Measurements from ENCODE around the gene LMBR1.
"Not testable (repeated sequence)": the region's sequence is repeated elsewhere in the genome, so short reads cannot be mapped to it uniquely, and the experiment has no call there.

The LMBR1 gene, protein sequence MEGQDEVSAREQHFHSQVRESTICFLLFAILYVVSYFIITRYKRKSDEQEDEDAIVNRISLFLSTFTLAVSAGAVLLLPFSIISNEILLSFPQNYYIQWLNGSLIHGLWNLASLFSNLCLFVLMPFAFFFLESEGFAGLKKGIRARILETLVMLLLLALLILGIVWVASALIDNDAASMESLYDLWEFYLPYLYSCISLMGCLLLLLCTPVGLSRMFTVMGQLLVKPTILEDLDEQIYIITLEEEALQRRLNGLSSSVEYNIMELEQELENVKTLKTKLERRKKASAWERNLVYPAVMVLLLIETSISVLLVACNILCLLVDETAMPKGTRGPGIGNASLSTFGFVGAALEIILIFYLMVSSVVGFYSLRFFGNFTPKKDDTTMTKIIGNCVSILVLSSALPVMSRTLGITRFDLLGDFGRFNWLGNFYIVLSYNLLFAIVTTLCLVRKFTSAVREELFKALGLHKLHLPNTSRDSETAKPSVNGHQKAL

DNA sequence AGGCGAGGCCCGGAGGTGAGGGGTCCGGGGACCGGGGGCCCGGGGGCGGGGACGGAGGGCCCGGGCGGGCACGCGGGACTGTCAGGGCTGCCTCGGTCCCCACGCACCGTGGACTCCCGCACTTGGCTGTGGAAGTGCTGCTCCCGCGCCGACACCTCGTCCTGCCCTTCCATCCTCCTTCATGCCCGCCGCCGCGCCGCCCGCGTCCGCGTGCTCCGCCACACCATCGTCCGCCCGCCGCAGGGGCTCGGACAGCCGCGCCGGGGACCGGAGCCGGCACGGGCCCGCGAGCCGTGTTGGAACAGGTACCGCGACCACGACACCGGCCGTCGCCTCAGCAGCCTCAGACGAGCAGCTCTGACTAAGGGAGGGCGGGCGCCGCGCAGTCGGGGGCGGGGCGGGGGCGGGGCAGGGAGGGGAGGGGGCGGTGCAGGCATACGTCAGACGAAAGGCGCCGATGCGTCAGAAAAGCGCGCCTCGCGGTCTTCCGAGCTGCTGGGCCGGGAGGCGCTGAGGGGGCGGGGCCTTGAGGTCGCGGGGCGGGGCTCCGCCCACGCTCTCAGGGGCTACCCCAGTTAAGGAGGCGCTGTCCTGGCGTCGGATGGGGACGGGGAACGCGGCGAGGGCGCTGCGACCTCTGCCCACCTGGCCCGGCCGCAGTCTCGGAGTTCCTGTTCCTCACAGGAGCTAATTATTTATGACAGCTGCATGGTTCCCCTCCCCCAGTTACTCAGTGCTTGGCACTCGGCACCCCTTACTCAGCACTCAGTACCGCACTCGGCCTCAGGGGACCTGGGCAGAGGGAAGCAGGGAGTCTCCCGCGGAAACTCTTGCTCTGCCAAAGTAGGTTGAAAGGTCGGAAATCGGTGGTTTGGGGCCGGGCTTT, at the start of gene LMBR1:
Gene LMBR1 (minus strand): TSS at position 363 of the 886 bp plus-strand sequence. CDS start 190 bp downstream, at position 173.
- DNase-seq: peak; percentile 96

DNA sequence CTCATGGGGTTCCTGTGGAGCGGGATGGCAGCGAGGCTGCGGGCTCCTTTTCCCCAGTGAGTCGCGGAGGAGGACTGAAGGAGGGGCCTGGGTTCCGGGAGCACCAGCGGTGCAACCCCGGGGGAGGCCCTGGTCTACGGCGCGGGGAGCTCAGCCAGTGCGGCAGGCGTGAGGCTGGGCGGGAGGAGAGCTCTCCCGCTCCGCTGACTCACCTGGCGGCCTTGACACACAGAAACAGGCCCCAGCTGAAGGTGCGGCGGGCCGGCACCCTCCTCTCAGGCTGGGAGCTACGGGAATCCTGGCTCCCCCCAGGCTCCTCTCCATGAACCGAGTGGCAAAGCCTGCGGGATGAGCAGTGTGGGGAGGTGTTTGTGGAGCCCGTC, 49.7 kb upstream of the LMBR1 start:
- no peak for DNase-seq

DNA sequence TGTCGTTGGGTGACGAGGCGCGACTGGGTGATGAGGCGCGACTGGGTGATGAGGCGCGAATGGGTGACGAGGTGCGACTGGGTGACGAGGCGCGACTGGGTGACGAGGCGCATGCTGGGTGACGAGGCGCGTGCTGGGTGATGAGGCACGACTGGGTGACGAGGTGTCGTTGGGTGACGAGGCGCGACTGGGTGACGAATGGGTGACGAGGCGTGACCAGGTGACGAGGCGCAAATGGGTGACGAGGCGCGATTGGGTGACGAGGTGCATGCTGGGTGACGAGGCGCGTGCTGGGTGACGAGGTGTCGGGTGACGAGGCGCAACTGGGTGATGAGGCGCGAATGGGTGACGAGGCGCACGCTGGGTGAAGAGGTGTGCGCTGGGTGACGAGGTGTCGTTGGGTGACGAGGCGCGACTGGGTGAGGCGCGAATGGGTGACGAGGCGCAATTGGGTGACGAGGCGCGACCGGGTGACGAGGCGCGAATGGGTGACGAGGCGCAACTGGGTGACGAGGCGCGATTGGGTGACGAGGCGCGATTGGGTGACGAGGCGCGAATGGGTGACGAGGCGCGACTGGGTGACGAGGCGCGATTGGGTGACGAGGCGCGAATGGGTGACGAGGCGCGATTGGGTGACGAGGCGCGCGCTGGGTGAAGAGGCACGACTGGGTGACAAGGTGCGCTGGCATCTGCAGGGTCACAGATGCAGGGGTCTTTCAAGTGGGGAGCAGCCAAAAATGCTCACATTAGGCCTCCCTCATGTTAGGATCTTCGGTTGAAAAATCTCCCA, 48.6 kb upstream of the LMBR1 start:
- no peak for DNase-seq

DNA sequence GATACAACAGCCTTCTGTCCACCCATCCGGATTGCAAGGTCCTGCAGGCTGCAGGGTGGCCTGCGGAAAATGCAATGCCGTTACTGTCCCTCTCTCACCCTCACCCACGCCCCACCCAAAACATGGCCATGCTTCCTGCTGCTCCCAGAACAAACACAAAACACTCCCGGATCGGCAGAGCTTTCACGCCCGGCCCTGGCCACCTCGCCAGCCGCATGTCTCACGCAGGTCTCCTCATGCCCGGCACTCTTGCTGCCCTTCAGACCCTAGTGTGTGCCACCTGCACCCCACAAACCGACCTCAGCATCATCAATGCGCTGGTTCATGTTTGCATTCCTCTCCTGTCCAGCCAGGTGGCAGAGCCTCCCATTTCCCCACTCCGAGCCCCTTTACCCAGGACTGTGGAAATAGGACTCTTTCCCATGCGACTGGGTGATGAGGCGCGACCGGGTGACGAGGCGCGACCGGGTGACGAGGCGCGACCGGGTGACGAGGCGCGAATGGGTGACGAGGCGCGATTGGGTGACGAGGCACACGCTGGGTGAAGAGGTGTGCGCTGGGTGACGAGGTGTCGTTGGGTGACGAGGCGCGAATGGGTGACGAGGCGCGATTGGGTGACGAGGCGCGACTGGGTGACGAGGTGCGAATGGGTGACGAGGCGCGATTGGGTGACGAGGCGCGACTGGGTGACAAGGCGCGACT, 47.6 kb upstream of the LMBR1 start:
- DNase-seq: no peak

DNA sequence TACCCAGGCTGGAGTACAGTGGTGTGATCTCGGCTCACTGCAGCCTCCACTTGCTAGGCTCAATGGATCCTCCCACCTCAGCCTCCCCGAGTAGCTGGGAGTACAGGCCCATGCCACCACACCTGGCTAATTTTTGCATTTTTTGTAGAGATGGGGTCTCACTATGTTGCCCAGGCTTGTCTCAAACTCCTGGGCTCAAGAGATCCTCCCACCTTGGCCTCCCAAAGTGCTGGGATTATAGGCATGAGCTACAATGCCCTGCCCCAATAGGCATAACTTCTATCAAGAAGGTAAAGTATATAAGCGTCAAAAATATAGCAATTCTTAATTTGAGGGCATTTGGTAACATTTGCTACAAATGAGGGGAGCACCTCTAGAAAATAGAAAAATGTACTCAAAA, 43.8 kb upstream of the LMBR1 start:
- DNase-seq: not testable (repeated sequence)

DNA sequence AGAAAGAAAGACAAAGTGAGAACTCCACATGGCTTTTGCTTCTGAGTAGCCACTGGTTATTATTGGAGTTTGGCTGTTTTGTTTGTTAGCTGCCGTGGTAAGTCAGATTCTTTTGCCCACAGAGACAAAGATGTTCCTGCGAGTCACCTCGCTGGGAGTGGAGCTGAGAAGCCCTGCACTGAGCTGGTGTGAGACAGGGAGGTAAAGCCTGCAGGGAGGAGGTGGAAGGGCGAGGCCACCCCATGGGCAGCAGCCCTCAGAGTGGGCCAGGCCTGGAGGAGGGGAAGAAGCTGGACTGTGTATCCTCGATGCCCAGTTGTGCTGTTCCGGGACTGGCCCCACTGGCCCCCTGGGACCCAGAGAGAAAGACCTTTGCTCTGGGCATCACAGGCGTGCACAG, 42.3 kb upstream of the LMBR1 start:
- DNase-seq: no peak

DNA sequence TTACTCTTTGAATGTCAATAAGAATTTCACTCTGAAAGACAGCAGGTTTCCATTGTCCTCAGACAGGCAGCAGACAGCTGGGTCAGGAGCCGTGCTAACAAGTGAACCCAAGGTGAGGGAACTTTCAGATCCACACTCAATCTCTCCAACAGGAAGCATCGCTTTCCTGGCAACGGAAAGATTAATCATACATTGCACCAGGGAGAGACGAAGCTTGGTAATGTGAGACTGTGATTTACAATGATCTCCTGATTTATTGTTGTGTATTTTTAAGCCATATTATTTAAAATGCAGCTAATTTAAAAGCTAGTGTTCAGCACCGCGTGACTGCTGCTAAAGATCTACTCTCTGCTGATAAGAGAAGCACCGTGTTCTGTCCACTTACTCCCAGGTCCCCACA, 39.0 kb upstream of the LMBR1 start:
- no peak for DNase-seq

DNA sequence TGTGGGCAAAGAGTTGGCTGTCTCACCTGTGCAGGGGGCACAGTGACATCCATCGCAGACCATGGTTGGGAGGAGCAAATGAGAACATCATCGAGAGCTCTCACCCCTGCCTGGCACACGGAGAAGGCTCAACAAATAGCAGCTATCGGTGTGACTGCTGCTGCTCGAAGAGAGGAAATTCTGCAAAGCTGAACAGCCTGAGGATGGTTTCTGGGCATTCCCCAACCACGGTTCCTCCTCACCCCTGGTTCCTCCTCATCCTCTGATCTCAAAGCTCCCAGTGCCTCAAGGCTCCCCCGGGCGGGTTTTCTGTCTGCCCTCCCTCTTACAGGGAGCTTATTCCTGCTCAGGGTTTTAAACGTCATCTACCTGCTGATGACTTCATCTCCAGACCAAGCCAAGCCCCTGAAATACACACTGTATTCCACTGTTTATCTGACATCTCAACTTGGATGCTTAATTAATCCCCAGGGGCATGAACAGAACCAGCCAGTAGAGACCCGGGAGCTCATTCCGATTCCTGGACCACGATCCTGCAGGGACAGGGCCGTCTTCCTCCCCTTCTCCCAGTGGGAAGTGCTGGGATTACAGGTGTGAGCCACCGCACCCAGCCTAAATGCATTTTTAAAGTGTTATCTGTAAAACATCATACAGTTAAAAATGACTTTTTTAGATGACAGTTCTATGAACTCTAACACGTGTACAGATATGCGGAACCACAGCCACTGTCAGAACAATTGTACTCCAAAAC, 37.0 kb upstream of the LMBR1 start:
- no peak for DNase-seq

DNA sequence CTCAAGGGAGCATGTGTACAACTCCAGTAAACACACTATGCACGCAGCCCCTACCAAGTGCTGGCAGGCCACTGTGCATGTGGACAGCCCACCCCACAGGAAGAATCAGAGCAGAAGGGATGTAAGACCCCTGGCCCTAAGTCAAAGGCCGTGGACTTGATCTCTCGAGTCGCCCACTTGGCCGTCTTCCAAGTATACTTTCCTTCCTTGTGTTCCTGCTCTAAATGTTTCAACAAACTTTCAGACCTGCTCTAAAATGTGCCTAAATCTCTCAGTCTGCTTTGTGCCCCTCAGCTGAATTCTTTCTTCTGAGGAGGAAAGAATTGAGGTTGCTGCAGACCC, 35.4 kb upstream of the LMBR1 start:
- DNase-seq: no peak

DNA sequence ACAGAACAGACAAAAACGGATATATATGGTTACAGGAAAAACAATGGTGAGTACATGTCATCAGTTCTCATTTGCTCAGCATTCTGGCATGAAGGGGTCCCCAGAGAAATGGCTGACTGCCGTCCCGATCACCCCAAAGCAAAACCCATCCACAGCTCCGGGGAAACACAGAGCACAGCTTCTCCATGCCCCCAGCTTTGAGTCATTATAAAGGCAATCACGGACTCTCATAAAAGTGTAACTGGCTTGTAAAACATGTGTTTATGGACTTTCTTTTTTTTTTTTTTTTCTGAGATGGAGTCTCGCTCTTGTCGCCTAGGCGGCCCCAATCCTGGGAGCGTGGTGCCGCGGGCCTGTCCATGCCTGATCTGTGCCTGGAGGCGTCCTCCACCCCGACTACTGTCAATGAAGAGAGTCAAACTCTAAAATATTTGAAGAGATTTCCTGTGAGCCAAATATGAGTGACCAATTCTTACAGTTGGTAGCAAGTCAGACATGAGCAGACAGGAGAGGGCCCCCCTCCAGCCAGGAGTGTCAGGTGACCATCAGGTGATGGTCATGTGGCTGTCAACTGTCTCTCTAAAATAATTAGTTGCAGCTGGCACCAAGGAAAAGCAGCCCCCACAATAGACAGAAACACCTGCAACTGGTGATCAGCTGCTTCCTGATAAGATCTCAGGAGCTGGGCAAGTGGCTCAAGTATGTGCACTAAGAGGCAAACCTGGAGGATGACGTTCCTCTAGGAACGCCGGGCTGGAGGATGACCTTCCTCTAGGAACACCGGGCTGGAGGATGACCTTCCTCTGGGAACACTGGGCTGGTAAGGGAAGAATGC, 34.8 kb upstream of the LMBR1 start:
- DNase-seq: no peak

DNA sequence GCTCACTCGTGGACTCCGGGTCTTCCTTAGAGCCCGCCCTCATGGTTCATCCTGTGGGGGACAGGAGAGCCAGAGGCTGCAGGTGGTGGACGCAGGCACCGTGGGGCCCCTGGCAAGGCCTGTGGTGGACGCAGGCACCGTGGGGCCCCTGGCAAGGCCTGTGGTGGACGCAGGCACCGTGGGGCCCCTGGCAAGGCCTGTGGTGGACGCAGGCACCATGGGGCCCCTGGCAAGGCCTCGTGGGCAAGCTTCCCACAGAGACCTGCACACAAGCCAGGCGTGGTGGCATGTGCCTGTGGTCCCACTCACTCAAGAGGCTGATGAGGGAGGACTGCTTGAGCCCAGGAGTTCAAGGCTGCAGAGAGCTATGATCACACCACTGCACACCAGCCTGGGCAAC, 32.8 kb upstream of the LMBR1 start:
- DNase-seq: not testable (repeated sequence)

DNA sequence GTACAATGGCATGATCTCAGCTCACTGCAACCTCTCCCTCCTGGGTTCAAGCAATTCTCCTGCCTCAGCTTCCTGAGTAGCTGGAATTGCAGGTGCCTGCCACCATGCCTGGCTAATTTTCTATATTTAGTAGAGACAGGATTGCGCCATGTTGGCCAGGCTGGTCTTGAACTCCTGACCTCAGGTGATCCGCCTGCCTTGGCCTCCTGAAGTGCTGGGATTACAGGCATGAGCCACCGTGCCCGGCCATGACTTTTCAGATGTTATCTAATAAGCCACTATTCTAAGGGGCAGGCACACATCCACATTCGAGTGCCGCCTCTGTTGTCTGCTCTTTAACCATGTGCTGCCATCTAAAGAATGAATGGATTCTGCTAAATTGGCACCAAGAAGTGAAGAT, 29.3 kb upstream of the LMBR1 start:
- not testable (repeated sequence) for DNase-seq

DNA sequence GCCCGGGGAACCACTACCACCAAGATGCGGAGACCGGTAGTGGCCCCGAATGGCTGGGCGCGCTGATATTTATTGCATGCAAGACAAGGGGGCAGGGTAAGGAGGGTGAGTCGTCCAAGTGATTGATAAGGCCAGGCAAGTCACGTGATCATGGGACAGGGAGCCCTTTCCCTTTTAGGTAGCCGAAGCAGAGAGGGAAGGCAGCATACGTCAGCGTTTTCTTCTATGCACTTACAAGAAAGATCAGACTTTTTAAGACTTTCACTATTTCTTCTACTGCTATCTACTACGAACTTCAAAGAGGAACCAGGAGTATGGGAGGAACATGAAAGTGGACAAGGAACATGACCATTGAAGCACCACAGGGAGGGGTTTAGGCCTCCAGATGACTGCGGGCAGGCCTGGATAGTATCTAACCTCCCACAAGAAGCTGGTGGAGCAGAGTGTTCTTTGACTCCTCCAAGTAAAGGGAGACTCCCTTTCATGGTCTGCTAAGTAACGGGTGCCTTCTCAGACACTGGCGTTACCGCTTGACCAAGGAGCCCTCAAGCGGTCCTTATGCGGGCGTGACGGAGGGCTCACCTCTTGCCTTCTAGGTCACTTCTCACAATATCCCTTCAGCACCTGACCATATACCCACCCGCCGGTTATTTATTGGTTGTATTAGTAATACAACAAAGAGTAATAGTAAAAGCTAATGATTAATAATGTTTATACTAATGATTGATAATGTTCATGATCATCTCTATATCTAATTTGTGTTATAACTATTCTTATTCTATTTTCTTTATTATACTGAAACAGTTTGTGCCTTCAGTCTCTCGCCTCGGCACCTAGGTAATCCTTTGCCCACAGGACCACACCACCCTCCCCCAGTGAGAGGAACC, 27.7 kb upstream of the LMBR1 start:
- DNase-seq: not testable (repeated sequence)

DNA sequence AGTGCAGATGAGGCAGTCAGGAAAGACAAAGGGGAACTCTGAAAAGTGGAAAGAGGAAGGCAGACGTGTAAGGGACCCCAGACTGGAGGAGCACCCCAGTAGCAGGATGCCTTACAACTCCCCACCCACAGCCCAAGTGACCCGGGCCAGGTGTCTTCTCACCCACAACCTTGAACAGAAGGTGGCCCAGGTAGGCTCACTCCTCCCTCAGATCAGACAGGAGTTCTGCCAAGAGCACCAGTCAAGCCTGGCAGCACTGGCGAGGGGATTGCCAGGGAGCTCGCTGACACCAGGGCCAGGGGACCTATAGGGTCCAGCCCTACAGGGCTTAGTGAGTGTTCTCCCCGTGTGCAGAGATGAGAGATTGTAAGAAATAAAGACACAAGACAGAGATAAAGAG, 27.1 kb upstream of the LMBR1 start:
- no peak for DNase-seq

DNA sequence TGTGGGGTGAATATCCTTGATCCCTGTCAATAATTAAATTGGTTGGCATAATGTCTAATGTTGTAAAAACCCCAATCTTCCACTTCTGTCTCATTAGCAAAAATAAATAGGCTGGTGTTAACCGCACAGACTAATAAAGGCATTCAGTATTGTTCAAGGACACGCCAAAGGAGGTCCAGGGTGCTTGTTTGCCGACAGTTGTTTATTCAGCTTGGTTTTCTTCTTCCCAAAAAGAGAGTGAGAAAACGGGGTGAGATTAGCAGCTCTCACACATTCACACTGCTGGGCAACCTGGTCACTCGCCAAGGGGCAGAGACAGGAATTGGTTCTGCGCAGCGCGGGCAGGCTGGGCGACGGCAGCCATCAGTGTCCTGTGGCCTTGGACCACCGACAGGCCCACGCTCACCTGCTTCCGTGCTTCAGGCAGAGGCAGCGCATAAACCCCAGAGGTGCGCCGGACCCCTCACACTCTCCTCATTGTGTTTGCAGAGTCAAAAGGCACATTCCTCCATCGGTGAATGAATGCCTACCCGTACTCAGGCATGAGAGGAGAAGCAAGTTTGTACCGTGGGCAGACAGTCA, 26.2 kb upstream of the LMBR1 start:
- no peak for DNase-seq

DNA sequence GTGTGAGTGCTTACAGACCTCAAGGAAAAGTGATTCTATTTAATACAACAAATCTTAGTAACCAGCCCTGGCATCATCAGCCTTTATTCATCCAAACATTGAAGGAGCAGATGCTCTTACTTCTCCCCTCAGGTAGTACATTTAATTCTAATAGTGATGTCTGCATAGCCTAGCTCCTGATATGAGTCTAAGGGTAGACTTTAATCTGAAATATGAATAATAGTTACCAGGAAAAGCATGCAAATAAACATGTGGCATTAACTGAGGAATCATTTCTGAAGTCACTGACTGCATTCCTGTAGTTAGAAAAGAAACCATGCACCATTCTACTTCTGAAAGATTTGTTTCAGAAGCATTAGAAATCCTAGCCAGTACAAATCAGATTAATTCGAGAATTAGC, 25.7 kb upstream of the LMBR1 start:
- DNase-seq: no peak

DNA sequence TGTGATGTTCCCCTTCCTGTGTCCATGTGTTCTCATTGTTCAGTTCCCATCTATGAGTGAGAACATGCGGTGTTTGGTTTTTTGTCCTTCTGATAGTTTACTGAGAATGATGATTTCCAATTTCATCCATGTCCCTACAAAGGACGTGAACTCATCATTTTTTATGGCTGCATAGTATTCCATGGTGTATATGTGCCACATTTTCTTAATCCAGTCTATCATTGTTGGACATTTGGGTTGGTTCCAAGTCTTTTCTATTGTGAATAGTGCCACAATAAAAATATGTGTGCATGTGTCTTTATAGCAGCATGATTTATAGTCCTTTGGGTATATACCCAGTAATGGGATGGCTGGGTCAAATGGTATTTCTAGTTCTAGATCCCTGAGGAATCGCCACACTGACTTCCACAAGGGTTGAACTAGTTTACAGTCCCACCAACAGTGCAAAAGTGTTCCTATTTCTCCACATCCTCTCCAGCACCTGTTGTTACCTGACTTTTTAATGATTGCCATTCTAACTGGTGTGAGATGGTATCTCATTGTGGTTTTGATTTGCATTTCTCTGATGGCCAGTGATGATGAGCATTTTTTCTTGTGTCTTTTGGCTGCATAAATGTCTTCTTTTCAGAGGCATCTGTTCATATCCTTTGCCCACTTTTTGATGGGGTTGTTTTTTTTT, 16.7 kb upstream of the LMBR1 start:
- not testable (repeated sequence) for DNase-seq

DNA sequence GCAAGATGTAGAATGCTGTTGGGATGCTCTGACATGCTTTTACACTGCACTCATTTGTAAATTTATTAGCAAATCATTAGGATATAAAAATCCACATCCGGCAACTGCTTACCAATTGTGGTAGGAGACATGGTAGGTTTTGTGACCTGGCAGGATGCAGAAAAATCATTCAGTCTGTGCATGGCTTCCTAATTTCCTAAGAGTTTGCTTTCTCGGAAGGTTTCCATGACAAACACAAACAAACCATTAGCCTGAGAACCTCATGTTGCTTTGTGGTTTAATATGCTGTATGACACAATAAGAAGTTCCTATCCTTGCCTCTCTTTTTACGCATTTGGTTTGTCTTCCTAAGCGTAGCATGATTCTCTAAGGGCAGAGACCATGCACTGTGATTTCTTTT, 14.7 kb upstream of the LMBR1 start:
- no peak for DNase-seq

DNA sequence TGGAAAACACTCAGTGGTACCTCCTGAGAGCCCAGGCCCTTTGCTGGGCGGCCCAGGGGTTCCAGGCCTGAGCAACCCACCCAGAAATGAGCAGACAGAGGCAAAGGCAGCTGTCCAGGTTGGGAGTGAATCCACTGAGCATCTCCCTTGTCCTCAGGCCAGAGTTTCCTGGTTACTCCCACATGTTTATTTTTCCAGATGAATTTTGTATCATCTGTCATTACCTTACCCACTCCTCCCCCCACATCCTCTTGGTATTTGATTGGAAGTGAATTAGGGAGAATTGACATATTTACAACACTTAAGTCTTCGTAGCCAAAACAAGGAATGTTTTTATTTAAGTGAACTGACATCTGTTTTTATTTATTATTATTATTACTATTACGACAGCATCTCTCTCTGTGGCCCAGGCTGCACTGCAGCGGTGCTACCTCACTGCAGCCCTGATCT, 13.2 kb upstream of the LMBR1 start:
- DNase-seq: no peak

Measured in midbrain (tissue), 1 donor.